Activated CD4-positive, alpha-beta memory T cell treated with anti-CD3 and anti-CD28 coated beads, Interleukin-2, amount 10 ng/mL, durations not matched to agents 7 days and 5 days (primary cell): ENCODE measurements around the gene ZCCHC24. TPM values are rescaled to one million over a fixed set of nuclear protein-coding genes. Genes with fewer than 3 reads are reported as not detected.

ENCODE experiments used
- CTCF ChIA-PET: fragments of 350-600 bp; sonication (Branson Sonifier 250); formaldehyde crosslinking; loops from one replicate; lab custom pipeline; 2021; ENCODE audit warnings: antibody characterized with exemption, inconsistent platforms; lab: Charles Lee
- POLR2A ChIA-PET: fragments of 350-600 bp; sonication (Branson Sonifier 250); formaldehyde crosslinking; loops from one replicate; lab custom pipeline; 2021; ENCODE audit warnings: antibody characterized with exemption; lab: Charles Lee
- DNase-seq: peaks from one replicate; pipeline ENCODE4 v3.0.0-alpha.2; 2020
- H3K27ac Mint-ChIP-seq: one replicate; pipeline ENCODE4 v1.8.0; 2021; ENCODE audit warnings: mild to moderate bottlenecking, mixed read lengths
- H3K27me3 Mint-ChIP-seq: one replicate; pipeline ENCODE4 v1.8.0; 2021; ENCODE audit warnings: mixed read lengths
- H3K36me3 Mint-ChIP-seq: one replicate; pipeline ENCODE4 v1.8.0; 2021; ENCODE audit warnings: low read depth, mixed read lengths
- H3K4me1 Mint-ChIP-seq: one replicate; pipeline ENCODE4 v1.8.0; 2021; ENCODE audit warnings: mixed read lengths
- H3K4me3 Mint-ChIP-seq: one replicate; pipeline ENCODE4 v1.8.0; 2021; ENCODE audit warnings: mild to moderate bottlenecking, mixed read lengths
- H3K9me3 Mint-ChIP-seq: one replicate; pipeline ENCODE4 v1.8.0; 2021; ENCODE audit warnings: mixed read lengths
- total RNA-seq, 2 experiments: library from RNA; stranded (reverse); gene quantifications; one replicate each; pipeline ENCODE4 v1.2.3, GENCODE V29; 2021

ZCCHC24 gene
- total RNA-seq, 2 experiments from 2014 or later: 1.5 TPM

DNA sequence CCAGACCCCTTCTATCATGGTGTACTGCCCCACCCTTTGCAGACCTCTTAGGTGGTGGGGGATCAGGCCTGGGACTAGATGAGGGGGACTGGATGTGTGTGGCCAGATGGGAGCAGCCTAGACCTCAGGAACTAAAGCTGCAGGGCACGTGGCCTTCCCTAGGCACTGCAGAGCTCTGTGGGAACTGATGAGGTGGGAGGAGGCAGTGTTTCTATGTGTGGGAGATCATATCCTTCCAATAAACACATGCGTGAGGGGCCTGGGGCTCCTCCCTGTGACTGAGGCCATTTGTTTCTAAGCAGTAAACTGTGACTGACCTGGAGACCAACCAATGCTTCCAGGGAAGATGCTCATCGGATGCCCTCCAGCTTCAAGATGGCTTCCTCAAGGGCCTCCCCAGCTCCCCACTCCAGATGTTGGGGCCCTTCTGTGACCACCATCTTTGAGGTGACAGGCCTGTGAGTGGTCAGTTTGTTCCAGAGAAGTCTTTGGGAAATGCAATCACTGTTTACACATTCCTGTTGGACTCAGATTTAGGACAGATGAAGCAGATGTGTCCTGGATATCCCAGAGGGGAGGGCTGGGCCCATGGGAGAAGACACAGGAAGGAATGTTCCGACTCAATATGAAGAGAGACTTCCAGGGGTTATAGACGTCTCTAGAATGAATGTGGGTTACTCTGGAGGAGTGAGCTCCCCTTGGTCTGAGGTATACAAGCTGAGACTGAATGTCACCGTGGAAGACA lies 23.6 kb upstream of the ZCCHC24 start:
- ChIA-PET POLR2A (no interaction called here), CTCF (interaction anchor here (1.1 to 2.7 kb wide), 5 partner anchors 11 to 96 kb away, joined by 3 to 26 read pairs (median 5); partner anchors contain the start of gene ZCCHC24)
- Mint-ChIP-seq H3K4me3 (no peak overlapping the region), H3K9me3 (no peaks in the 10 kb centered on the region), H3K4me1 (no peaks in the 10 kb centered on the region), H3K27me3 (peaks cover 11% of the 10 kb centered on the region), H3K27ac (no peak overlapping the region), H3K36me3 (no peaks in the 10 kb centered on the region)
- no peak for DNase-seq

DNA sequence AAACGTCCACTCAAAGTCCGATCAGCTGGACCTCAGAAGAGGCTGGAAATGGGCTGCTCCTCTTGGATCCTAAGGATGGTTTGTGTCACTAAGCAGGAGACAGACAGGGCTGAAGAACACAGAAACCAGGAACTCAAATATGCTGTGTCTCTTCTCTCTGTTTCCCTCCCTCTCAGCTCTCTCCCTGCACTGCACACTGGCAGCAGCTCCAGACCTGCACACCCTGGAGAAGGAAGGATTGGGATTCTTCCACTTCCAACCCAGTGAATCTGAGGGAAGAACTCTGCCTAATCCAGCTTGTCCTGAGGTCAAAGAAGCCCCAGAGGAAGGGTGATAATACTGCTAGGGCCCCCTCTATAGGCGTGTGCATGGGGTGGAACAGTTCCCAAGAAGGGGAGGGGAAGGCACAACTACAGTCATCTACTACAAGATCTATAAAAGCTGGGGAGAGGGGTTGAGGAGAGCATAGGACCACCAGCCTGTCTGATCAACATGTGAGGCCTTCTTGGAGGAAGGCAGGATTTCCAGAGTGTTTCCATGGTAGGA lies 22.7 kb upstream of the ZCCHC24 start:
- no peak for DNase-seq
- Mint-ChIP-seq H3K36me3 (no peaks in the 10 kb centered on the region), H3K4me1 (no peaks in the 10 kb centered on the region), H3K9me3 (no peaks in the 10 kb centered on the region), H3K27me3 (peaks cover 7% of the 10 kb centered on the region), H3K27ac (no peak overlapping the region), H3K4me3 (no peak overlapping the region)
- POLR2A ChIA-PET: no interaction called here
- CTCF ChIA-PET: interaction anchor here (0.5 to 2.7 kb wide), 15 partner anchors 10 to 228 kb away, joined by 3 to 26 read pairs (median 3); partner anchors contain the start of gene ZCCHC24

DNA sequence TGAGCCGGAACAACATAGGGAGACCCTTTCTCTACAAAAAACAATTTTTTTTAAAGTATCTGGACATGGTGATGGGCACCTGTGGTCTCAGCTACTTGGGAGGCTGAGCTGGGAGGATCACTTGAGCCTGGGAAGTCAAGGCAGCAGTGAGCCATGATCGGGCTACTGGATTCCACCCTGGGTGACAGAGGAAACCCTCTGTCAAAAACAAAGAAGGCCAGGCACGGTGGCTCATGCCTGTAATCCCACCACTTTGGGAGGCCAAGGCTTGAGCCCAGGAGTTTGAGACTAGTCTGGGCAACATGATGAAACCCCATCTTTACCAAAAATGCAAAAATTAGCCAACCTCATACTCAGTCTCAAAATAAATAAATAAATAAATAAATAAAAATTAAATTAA lies 19.9 kb upstream of the ZCCHC24 start:
- Mint-ChIP-seq H3K4me1 (no peaks in the 10 kb centered on the region), H3K36me3 (no peaks in the 10 kb centered on the region), H3K4me3 (no peak overlapping the region), H3K27ac (no peak overlapping the region), H3K27me3 (no peaks in the 10 kb centered on the region), H3K9me3 (no peaks in the 10 kb centered on the region)
- no peak for DNase-seq
- CTCF ChIA-PET: interaction anchor here (1.2 kb wide), 1 partner anchor 91 kb away, joined by 4 read pairs; no protein-coding TSS in a partner anchor
- POLR2A ChIA-PET: no interaction called here

DNA sequence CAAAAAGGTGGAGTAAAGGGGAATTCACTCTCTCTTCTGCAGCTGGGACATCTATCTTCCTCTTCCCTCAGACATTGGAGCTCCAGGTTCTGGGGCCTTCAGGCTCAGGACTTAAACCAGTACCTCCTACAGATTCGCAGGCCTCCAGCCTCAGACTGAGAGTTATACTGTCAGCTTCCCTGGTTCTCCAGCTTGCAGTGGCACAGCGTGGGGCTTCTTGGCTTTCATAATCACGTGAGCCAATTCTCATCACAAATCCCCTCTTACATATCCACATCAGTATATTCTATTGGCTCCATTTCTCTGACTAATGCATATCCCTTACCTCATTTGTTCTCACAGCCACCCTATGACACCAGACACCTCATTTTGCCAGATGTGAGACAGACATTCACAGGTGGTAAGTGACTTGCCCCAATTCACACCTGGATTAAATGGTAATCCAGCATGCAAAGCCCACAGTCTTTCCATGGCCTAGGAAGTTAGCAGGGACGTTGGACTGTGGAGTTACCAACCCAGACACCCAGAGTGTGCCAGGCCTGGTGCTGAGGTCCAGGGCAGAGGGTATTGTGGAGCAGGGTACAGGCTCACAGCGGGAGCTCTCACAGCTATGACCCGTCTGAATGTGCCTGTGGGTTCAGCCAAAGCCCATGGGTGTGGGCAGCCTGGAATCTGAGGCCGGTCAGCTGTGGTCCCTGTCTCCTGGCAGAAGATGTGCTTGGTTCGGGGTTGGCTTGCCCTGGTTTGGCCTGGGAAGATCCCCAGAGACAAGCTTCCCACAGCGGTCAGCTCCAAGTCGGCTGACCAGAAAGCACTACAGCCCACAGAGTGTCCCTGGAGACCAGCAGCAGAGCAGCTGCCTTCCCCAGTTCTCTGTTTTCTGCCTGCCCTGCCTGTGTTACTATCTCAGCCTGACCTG lies 18.4 kb upstream of the ZCCHC24 start:
- CTCF ChIA-PET: interaction anchor here (1.7 kb wide), 1 partner anchor 89 kb away, joined by 4 read pairs; no protein-coding TSS in a partner anchor
- H3K4me3 Mint-ChIP-seq: no peak overlapping the region
- no peaks in the 10 kb centered on the region for H3K9me3 Mint-ChIP-seq
- POLR2A ChIA-PET: no interaction called here
- H3K27me3 Mint-ChIP-seq: peaks cover 2% of the 10 kb centered on the region
- no peak overlapping the region for H3K27ac Mint-ChIP-seq
- H3K4me1 Mint-ChIP-seq: no peaks in the 10 kb centered on the region
- DNase-seq: no peak
- H3K36me3 Mint-ChIP-seq: no peaks in the 10 kb centered on the region

DNA sequence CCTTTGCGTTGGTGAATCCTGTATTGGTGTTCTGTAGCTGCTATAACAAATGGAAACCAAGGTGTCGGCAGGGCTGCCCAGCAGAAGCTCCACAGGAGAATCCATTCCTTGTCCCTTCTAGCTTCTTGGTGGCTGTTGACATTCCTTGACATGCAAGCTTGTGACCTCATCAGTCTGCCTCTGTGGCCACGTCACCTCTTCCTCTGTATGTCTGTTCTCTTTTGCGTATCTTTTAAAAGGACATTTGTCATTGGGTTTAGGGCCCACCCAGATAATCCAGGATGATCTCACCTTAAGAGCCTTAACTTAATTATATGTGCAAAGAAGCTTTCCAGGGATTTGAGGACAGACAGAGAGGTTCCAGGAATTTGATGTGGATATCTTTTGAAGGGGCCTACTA lies 15.3 kb upstream of the ZCCHC24 start:
- H3K4me1 Mint-ChIP-seq: no peaks in the 10 kb centered on the region
- H3K36me3 Mint-ChIP-seq: no peaks in the 10 kb centered on the region
- no peak overlapping the region for H3K4me3 Mint-ChIP-seq
- H3K27ac Mint-ChIP-seq: no peak overlapping the region
- H3K27me3 Mint-ChIP-seq: peaks cover 9% of the 10 kb centered on the region
- no peak for DNase-seq
- ChIA-PET POLR2A (no interaction called here), CTCF (interaction anchor here (0.6 kb wide), 1 partner anchor 10 kb away, joined by 4 read pairs; no protein-coding TSS in a partner anchor)
- no peaks in the 10 kb centered on the region for H3K9me3 Mint-ChIP-seq

DNA sequence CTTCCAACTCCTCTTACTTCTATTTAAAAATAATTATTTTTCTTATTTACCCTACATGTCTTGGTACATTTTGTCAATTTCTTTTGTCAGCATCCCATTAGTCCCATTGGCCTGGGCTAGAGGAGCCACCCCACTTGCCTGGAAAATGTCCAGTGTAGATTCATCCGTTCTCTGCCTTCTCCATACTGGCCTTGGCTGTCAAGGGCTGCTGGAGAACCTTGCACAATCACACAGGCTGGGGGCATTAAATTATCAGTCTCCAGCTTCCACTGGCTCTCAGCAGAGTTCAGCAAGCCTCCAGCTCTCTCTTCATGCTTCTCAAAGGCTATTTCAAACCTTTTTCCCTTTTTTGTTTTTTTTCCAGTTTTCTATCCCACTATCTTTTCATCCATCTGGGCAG lies 13.8 kb upstream of the ZCCHC24 start:
- CTCF ChIA-PET: interaction anchor here (1.0 kb wide), 1 partner anchor 21 kb away, joined by 3 read pairs; no protein-coding TSS in a partner anchor
- no peaks in the 10 kb centered on the region for H3K4me1 Mint-ChIP-seq
- H3K9me3 Mint-ChIP-seq: no peaks in the 10 kb centered on the region
- H3K4me3 Mint-ChIP-seq: no peak overlapping the region
- DNase-seq: no peak
- peaks cover 13% of the 10 kb centered on the region for H3K27me3 Mint-ChIP-seq
- no peak overlapping the region for H3K27ac Mint-ChIP-seq
- POLR2A ChIA-PET: no interaction called here
- no peaks in the 10 kb centered on the region for H3K36me3 Mint-ChIP-seq

DNA sequence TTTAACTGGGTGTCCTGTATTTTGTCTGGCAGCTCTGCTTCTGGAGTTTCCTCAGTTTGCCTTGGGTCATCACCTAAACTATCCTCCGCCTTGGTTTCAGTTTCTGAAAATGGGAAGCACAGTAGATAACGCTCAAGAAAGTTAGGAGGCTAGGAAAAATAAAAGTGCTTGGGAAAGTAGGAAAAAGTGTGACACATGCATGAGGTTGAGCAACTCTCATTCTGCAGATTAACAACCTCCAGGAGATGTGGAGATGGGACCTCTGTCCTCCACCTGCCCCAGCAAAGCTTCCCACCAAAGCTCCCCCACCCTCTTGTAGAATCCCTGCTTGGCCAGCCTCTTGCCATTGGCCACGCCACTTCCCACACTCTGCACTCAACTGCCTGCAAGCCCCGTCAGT lies 13.1 kb upstream of the ZCCHC24 start:
- no peak for DNase-seq
- Mint-ChIP-seq H3K9me3 (no peaks in the 10 kb centered on the region), H3K4me3 (no peak overlapping the region), H3K4me1 (no peaks in the 10 kb centered on the region), H3K36me3 (no peaks in the 10 kb centered on the region), H3K27me3 (peaks cover 14% of the 10 kb centered on the region), H3K27ac (no peak overlapping the region)
- ChIA-PET POLR2A (no interaction called here), CTCF (no interaction called here)

DNA sequence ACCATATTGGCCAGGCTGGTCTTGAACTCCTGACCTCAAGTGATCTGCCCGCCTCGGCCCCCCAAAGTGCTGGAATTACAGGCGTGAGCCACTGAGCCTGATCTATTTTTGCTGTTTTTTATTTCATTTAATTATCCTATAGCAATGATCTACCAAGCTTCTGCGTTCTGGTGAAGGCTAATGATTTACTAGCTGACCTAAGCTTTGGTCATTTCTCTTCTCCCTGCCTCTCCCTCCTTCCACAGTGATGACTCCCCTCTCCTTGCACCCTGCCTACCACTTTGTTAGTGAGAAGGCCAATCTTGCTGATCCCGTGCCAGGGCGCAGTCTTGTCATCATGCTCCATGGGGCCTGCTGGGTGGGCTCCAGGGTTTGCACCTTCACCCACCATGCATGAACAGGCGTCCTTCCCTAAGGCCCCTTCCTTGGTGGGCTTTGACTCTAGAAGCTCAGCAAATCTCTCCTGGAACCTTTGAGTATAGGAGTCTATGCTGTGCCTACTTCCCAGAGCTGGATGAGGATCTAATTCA lies 11.9 kb upstream of the ZCCHC24 start:
- H3K36me3 Mint-ChIP-seq: no peaks in the 10 kb centered on the region
- CTCF ChIA-PET: interaction anchor here (1.9 kb wide), 1 partner anchor 11 kb away, joined by 4 read pairs; no protein-coding TSS in a partner anchor
- POLR2A ChIA-PET: no interaction called here
- H3K27ac Mint-ChIP-seq: no peak overlapping the region
- peaks cover 16% of the 10 kb centered on the region for H3K27me3 Mint-ChIP-seq
- no peak overlapping the region for H3K4me3 Mint-ChIP-seq
- no peak for DNase-seq
- no peaks in the 10 kb centered on the region for H3K9me3 Mint-ChIP-seq
- H3K4me1 Mint-ChIP-seq: no peaks in the 10 kb centered on the region

DNA sequence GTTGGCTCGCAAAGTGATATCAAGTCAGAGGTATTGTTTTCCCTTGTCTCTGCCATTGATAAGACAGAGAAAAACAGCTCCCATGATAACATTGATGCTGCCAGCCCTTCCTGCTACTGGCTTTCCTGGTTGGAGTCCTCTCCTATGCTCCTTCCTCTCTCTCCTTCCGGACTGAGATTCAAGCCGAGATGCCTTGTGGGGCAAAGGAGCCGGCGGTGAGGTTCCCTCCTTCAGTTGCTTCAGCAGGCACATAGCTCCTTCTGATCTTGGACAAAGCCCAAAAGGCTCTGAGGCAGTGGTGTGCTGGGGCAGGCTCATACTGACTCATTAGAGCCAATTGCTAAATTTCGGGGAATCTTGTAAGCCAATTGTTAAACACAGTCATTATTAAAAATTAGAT lies 8.8 kb upstream of the ZCCHC24 start:
- ChIA-PET CTCF (no interaction called here), POLR2A (no interaction called here)
- no peak overlapping the region for H3K27ac Mint-ChIP-seq
- peaks cover 25% of the 10 kb centered on the region for H3K27me3 Mint-ChIP-seq
- H3K4me3 Mint-ChIP-seq: no peak overlapping the region
- H3K36me3 Mint-ChIP-seq: no peaks in the 10 kb centered on the region
- no peak for DNase-seq
- no peaks in the 10 kb centered on the region for H3K9me3 Mint-ChIP-seq
- H3K4me1 Mint-ChIP-seq: no peaks in the 10 kb centered on the region

DNA sequence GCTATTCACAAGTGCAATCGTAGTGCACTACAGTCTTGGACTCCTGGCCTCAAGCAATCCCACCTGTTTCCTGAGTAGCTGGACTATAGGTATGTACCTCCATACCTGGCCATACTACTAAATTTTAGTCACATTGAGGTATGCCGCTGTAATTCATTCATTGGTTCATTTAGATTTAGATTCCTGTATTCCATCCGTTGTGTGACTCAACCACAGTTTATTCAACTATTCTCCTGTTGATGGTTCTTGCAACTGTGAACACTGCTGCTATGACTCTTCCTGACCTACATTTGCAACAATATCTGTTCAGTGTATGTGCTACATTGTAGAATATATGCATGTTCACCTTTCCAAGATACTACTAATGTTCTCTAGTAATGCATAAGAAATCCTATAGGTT lies 8.0 kb upstream of the ZCCHC24 start:
- Mint-ChIP-seq H3K4me1 (no peaks in the 10 kb centered on the region), H3K9me3 (no peaks in the 10 kb centered on the region), H3K4me3 (no peak overlapping the region), H3K27ac (no peak overlapping the region), H3K36me3 (no peaks in the 10 kb centered on the region), H3K27me3 (peaks cover 20% of the 10 kb centered on the region)
- ChIA-PET POLR2A (no interaction called here), CTCF (no interaction called here)
- no peak for DNase-seq

DNA sequence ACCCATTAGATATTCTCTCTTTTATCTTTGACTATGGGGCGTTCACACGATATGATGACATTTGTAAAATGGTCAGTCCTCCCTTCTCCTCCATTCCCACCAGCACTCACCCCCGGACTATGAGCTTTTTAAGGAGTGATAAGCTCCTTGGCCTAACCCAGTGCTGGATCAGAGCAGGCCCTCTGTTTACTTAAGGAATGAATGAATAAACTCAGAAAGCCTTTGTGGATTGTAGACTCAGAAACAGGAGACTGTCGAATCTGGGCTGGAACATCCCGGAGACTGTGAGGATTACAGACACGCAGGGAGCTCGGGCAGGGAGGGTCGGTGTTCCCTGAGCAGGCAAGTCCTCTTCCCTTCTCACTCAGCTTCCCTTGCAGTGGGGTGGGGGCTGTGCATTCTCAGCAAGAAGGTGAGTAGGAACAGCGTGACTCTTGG lies 6.8 kb upstream of the ZCCHC24 start:
- Mint-ChIP-seq H3K9me3 (no peaks in the 10 kb centered on the region), H3K36me3 (no peaks in the 10 kb centered on the region), H3K27ac (no peak overlapping the region), H3K4me1 (no peaks in the 10 kb centered on the region), H3K27me3 (peaks cover 25% of the 10 kb centered on the region), H3K4me3 (no peak overlapping the region)
- CTCF ChIA-PET: no interaction called here
- no peak for DNase-seq
- POLR2A ChIA-PET: no interaction called here

DNA sequence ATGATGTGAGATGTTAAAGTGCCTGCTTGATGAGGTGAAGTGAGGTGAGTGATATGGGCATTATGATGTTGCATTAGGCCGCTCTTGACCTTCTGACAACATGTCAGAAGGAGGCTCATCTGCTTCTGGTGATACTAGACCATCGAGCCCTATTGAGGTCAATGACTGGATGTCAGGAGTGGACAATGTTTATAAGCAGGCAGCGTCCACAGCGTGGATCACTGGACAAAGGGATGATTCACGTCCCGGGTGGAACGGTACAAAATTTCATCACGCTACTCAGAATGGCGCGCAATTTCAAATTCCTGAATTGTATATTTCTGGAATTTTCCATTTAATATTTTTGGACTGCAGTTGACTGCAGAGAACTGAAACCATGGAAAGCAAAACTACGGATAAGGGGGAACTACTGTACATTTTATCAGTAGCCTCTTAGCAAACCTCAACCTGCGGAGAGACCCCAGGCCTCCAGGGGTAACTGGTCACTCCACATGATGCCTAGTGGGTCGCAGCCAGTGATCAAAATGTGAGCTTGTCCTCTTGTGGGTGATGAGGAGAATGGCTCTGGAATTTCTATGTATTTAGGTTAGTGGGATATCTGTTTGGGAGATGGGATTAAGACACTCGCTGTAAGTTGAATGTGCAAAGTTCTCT lies 5.7 kb upstream of the ZCCHC24 start:
- H3K4me3 Mint-ChIP-seq: no peak overlapping the region
- POLR2A ChIA-PET: no interaction called here
- no peaks in the 10 kb centered on the region for H3K9me3 Mint-ChIP-seq
- H3K27me3 Mint-ChIP-seq: peaks cover 32% of the 10 kb centered on the region
- H3K36me3 Mint-ChIP-seq: no peaks in the 10 kb centered on the region
- DNase-seq: no peak
- H3K4me1 Mint-ChIP-seq: peaks cover 6% of the 10 kb centered on the region
- CTCF ChIA-PET: no interaction called here
- H3K27ac Mint-ChIP-seq: no peak overlapping the region
